H9 (cell line): ENCODE data around the gene ST6GAL1. TPM values are rescaled to one million over a fixed set of nuclear protein-coding genes. Genes with fewer than 3 reads are reported as not detected.
A peak's percentile ranks its signal among the peaks of the same experiment; 100 is the strongest.

Source experiments
- DNase-seq: peaks from one replicate; pipeline ENCODE4 v3.0.0-alpha.2; 2017
- H2AFZ ChIP-seq: one replicate; pipeline ENCODE4 v1.6.1; 2013; ENCODE audit warnings: mild to moderate bottlenecking, low read length, control low read depth, moderate library complexity
- H2AK5ac ChIP-seq: 2 replicates; pipeline ENCODE4 v1.6.1; 2013; ENCODE audit warnings: low read length, control low read depth, mixed read lengths; ENCODE audit not compliant: insufficient read length
- H2BK120ac ChIP-seq: one replicate; pipeline ENCODE4 v1.6.1; 2013; ENCODE audit warnings: low read depth, mild to moderate bottlenecking, low read length, control low read depth, inconsistent platforms; ENCODE audit not compliant: poor library complexity, severe bottlenecking
- H2BK12ac ChIP-seq: 2 replicates; pipeline ENCODE4 v1.6.1; 2013; ENCODE audit warnings: low read length, control low read depth, mixed read lengths, low read depth; ENCODE audit not compliant: insufficient read length
- H2BK15ac ChIP-seq: 2 replicates; pipeline ENCODE4 v1.6.1; 2013; ENCODE audit warnings: low read depth, low read length, control low read depth
- H2BK20ac ChIP-seq: one replicate; pipeline ENCODE4 v1.6.1; 2013; ENCODE audit warnings: low read depth, mild to moderate bottlenecking, low read length, control low read depth, inconsistent platforms; ENCODE audit not compliant: poor library complexity, severe bottlenecking
- H2BK5ac ChIP-seq: 2 replicates; pipeline ENCODE4 v1.6.1; 2013; ENCODE audit warnings: low read length, control low read depth, mixed read lengths; ENCODE audit not compliant: insufficient read length
- H3K14ac ChIP-seq: 2 replicates; pipeline ENCODE4 v1.6.1; 2013; ENCODE audit warnings: low read length, control low read depth; ENCODE audit not compliant: insufficient read depth
- H3K18ac ChIP-seq: 2 replicates; pipeline ENCODE4 v1.6.1; 2013; ENCODE audit warnings: low read depth, mild to moderate bottlenecking, mixed read lengths, low read length, control low read depth; ENCODE audit not compliant: insufficient read length
- H3K23ac ChIP-seq: 2 replicates; pipeline ENCODE4 v1.6.1; 2013; ENCODE audit warnings: low read length, control low read depth, mixed read lengths, low read depth; ENCODE audit not compliant: insufficient read length
- H3K23me2 ChIP-seq: 2 replicates; pipeline ENCODE4 v1.6.1; 2013; ENCODE audit warnings: low read depth, mild to moderate bottlenecking, mixed read lengths, low read length, control low read depth; ENCODE audit not compliant: insufficient read length, poor library complexity, severe bottlenecking
- H3K27ac ChIP-seq: 2 replicates; pipeline ENCODE4 v1.5.1; 2013; ENCODE audit warnings: low read length, control low read depth, mixed read lengths, low read depth; ENCODE audit not compliant: insufficient read length
- H3K27me3 ChIP-seq: 2 replicates; pipeline ENCODE4 v1.6.1; 2013; ENCODE audit warnings: low read length, control low read depth, inconsistent platforms; ENCODE audit not compliant: insufficient read depth
- H3K4ac ChIP-seq: 2 replicates; pipeline ENCODE4 v1.6.1; 2013; ENCODE audit warnings: low read depth, mild to moderate bottlenecking, control low read depth, inconsistent platforms, low read length, moderate library complexity
- H3K4me1 ChIP-seq: 2 replicates; pipeline ENCODE4 v1.6.1; 2013; ENCODE audit warnings: low read length, control low read depth, inconsistent platforms; ENCODE audit not compliant: insufficient read depth
- H3K4me2 ChIP-seq: 2 replicates; pipeline ENCODE4 v1.6.1; 2013; ENCODE audit warnings: low read length, control low read depth, mixed read lengths; ENCODE audit not compliant: insufficient read length, insufficient read depth
- H3K56ac ChIP-seq: 2 replicates; pipeline ENCODE4 v1.6.1; 2013; ENCODE audit warnings: low read depth, mild to moderate bottlenecking, mixed read lengths, low read length, control low read depth; ENCODE audit not compliant: insufficient read length
- H3K79me1 ChIP-seq: 2 replicates; pipeline ENCODE4 v1.6.1; 2013; ENCODE audit warnings: low read depth, mild to moderate bottlenecking, moderate library complexity, low read length, control low read depth, inconsistent platforms; ENCODE audit not compliant: insufficient read depth, poor library complexity, severe bottlenecking
- H3K79me2 ChIP-seq: 2 replicates; pipeline ENCODE4 v1.6.1; 2013; ENCODE audit warnings: low read length, control low read depth, inconsistent platforms; ENCODE audit not compliant: insufficient read depth
- H3K9ac ChIP-seq: 2 replicates; pipeline ENCODE4 v1.6.1; 2013; ENCODE audit warnings: low read length, control low read depth, mixed read lengths; ENCODE audit not compliant: insufficient read length; ENCODE audit errors: extremely low read depth
- H3K9me3 ChIP-seq: one replicate; pipeline ENCODE4 v1.6.1; 2013; ENCODE audit warnings: low read depth, low read length, inconsistent platforms; ENCODE audit not compliant: control insufficient read depth
- H3T11ph ChIP-seq: one replicate; pipeline ENCODE4 v1.6.1; 2013; ENCODE audit warnings: mild to moderate bottlenecking, low read length, control low read depth, inconsistent platforms
- H4K20me1 ChIP-seq: one replicate; pipeline ENCODE4 v1.6.1; 2013; ENCODE audit not compliant: control insufficient read depth, insufficient read length, insufficient read depth
- H4K5ac ChIP-seq: 2 replicates; pipeline ENCODE4 v1.6.1; 2013; ENCODE audit warnings: low read depth, mild to moderate bottlenecking, mixed read lengths, low read length, control low read depth; ENCODE audit not compliant: insufficient read length
- H4K8ac ChIP-seq: replicated peaks from 2 replicates; pipeline ENCODE4 v1.6.1; 2013; ENCODE audit warnings: low read length, control low read depth, mixed read lengths, low read depth; ENCODE audit not compliant: insufficient read length
- H4K91ac ChIP-seq: 2 replicates; pipeline ENCODE4 v1.6.1; 2013; ENCODE audit warnings: low read depth, mild to moderate bottlenecking, moderate library complexity, mixed read lengths, low read length, control low read depth; ENCODE audit not compliant: insufficient read length
- H3K27ac Mint-ChIP-seq, 3 experiments: 2 replicates in 2 of 3; 3 replicates in 1 of 3; pipeline ENCODE4 v1.8.0; 2020 to 2021; ENCODE audit warnings: mixed read lengths in 3 of 3, mild to moderate bottlenecking in 1 of 3, moderate library complexity in 1 of 3
- H3K27me3 Mint-ChIP-seq: 2 replicates; pipeline ENCODE4 v1.8.0; 2021; ENCODE audit warnings: low read depth, mild to moderate bottlenecking, moderate library complexity, mixed read lengths
- H3K36me3 Mint-ChIP-seq, 3 experiments: 2 replicates in 2 of 3; 3 replicates in 1 of 3; pipeline ENCODE4 v1.8.0; 2020 to 2021; ENCODE audit warnings: low read depth in 3 of 3, mixed read lengths in 3 of 3; ENCODE audit not compliant: insufficient read depth in 1 of 3
- H3K4me1 Mint-ChIP-seq, 2 experiments: 2 replicates each; pipeline ENCODE4 v1.8.0; 2020; ENCODE audit warnings: mixed read lengths in 2 of 2
- H3K4me3 Mint-ChIP-seq, 2 experiments: 2 replicates in 1 of 2; 3 replicates in 1 of 2; pipeline ENCODE4 v1.8.0; 2020 to 2021; ENCODE audit warnings: mild to moderate bottlenecking in 2 of 2, mixed read lengths in 2 of 2, moderate library complexity in 1 of 2
- H3K9me3 Mint-ChIP-seq, 2 experiments: 2 replicates in 1 of 2; 3 replicates in 1 of 2; pipeline ENCODE4 v1.8.0; 2020; ENCODE audit warnings: mild to moderate bottlenecking in 2 of 2, mixed read lengths in 2 of 2, moderate library complexity in 1 of 2
- WGBS: extraction: QIAGEN DNeasy Blood & Tissue Kit; methylation state at CpG from one replicate; pipeline ENCODE4 v1.1.7; 2013; ENCODE audit warnings: missing lambda C conversion rate, low lambda C conversion rate, mixed read lengths; ENCODE audit not compliant: insufficient read length; ENCODE audit errors: extremely low coverage; 5-methylcytosine and 5-hydroxymethylcytosine counted together
- total RNA-seq: library from RNA; stranded (reverse); gene quantifications from 2 replicates; pipeline ENCODE4 v1.2.1, GENCODE V29; 2021
- TF ChIP-seq, protein P1 (sequence below): fragments of 200-600 bp; sonication (generic); conservative IDR thresholded peaks from 3 replicates; pipeline ENCODE4 v1.8.0; 2021; ENCODE audit warnings: antibody characterized with exemption, mild to moderate bottlenecking

ST6GAL1 gene
- total RNA-seq, 1 experiment from 2014 or later, result 139 TPM

DNA sequence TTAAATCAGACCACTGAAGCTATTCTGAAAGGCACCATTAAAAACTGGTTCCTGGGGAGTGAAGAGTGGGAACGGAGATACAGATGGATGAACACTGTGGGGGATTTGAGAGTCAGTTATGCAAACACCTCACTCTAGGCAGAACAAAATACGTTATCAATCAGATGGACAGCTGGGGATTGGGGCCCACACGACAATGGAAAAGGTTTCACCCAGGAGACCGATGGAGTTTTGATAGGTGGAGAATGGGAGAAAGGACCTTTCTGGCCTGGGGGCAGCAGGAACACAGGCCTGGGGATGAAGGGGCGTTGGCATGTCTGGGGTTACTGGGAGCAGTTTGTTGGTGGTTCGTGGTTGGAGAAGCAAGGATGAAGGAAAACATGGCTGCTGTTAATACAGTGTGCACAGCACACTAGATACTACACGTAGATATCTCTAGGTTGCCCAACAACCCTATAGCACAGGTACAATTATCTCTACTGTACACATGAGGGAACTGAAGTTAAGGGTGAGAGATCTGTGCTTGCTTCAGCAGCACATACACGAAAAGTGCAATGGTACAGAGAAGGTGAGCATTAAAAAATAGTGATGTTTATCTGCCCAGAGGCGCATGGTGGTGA lies 16.5 kb downstream of the ST6GAL1 start:
- no peaks in the 10 kb centered on the region for H3K23me2 ChIP-seq
- Mint-ChIP-seq H3K9me3 (peaks cover 0 to 5% of the 10 kb centered on the region in 2 experiments; a peak in 3 of 5 replicates), H3K4me1 (peaks cover 43 to 46% of the 10 kb centered on the region in 2 experiments), H3K27me3 (no peaks in the 10 kb centered on the region), H3K4me3 (no peak overlapping the region), H3K27ac (peak overlapping the region in 1 of 3 experiments; percentile 51; a peak in 4 of 7 replicates), H3K36me3 (peaks cover 75 to 84% (median 79%) of the 10 kb centered on the region in 3 experiments)
- no peak overlapping the region for H2BK12ac ChIP-seq
- no peak overlapping the region for H3K4me2 ChIP-seq
- no peak overlapping the region for H2AK5ac ChIP-seq
- no peak overlapping the region for H3K56ac ChIP-seq
- peaks cover 4% of the 10 kb centered on the region; the same call in 1 of the 2 replicates for H3K79me2 ChIP-seq
- no peak overlapping the region for H2BK5ac ChIP-seq
- H3K23ac ChIP-seq, result no peak overlapping the region
- H3K14ac ChIP-seq, result no peak overlapping the region
- H3K4ac ChIP-seq, result no peak overlapping the region
- H2BK120ac ChIP-seq, result no peak overlapping the region
- WGBS, result no CpG with 5 or more reads among the region's 9 CpGs
- H3K27me3 ChIP-seq, result no peaks in the 10 kb centered on the region; the same call in 1 of the 2 replicates
- H3K9ac ChIP-seq, result no peak overlapping the region
- H3K27ac ChIP-seq, result no peak overlapping the region
- H3K79me1 ChIP-seq, result no peaks in the 10 kb centered on the region
- no peak overlapping the region for H3K18ac ChIP-seq
- no peak overlapping the region for H4K8ac ChIP-seq
- no peak for DNase-seq
- H2AFZ ChIP-seq, result no peak overlapping the region
- H4K5ac ChIP-seq, result no peak overlapping the region
- no peaks in the 10 kb centered on the region for H3K4me1 ChIP-seq
- no peaks in the 10 kb centered on the region for H3K9me3 ChIP-seq
- H2BK15ac ChIP-seq, result no peak overlapping the region
- no peak overlapping the region for H3T11ph ChIP-seq
- TF ChIP-seq, protein P1, sequence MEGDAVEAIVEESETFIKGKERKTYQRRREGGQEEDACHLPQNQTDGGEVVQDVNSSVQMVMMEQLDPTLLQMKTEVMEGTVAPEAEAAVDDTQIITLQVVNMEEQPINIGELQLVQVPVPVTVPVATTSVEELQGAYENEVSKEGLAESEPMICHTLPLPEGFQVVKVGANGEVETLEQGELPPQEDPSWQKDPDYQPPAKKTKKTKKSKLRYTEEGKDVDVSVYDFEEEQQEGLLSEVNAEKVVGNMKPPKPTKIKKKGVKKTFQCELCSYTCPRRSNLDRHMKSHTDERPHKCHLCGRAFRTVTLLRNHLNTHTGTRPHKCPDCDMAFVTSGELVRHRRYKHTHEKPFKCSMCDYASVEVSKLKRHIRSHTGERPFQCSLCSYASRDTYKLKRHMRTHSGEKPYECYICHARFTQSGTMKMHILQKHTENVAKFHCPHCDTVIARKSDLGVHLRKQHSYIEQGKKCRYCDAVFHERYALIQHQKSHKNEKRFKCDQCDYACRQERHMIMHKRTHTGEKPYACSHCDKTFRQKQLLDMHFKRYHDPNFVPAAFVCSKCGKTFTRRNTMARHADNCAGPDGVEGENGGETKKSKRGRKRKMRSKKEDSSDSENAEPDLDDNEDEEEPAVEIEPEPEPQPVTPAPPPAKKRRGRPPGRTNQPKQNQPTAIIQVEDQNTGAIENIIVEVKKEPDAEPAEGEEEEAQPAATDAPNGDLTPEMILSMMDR, result no peak
- H2BK20ac ChIP-seq, result no peak overlapping the region
- peaks cover 4% of the 10 kb centered on the region for H4K20me1 ChIP-seq
- H4K91ac ChIP-seq, result no peak overlapping the region
